Measurements from ENCODE around the gene KRTAP5-2.

DNA sequence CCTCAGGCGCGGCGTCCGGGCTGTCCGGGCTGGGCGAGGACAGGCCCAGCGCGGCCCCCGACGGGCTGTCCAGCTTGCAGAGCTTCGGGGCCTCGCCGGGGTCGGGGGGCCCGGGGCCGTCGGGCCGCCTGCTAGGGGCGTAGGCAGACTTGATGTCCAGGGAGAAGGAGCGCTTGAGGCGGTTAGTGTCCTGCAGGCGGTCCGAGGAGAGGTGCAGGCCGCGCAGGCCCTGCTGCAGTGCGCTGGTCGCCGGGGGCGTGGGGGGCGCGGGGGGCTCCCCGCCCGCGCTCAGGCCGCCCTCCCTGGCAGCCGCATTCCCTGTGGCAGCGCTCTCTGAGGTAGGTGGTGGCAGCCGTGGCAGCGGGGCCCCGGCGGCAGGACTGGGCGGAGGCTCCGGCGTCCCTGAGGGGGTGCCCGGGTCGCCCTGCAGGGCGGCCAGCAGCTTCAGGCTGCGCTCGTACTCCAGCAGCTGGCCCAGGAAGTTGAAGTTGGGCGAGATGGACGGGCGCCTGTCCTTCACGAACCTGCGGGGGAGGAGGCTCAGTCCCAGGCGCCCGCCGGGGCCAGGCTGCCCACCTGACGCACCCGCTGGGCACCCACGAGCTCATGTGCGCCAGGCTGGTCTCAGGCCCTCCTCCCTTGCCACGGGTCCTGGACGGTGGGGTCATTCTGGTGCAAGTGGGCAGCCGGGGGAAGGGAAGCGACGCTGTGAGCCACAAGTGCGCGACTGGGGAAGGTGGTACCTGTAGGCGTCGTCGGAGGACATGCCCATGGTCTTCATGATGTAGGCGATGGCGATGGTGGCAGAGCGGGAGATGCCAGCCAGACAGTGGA lies 40.8 kb downstream of the KRTAP5-2 start:
- TF ChIP-seq, protein P1, sequence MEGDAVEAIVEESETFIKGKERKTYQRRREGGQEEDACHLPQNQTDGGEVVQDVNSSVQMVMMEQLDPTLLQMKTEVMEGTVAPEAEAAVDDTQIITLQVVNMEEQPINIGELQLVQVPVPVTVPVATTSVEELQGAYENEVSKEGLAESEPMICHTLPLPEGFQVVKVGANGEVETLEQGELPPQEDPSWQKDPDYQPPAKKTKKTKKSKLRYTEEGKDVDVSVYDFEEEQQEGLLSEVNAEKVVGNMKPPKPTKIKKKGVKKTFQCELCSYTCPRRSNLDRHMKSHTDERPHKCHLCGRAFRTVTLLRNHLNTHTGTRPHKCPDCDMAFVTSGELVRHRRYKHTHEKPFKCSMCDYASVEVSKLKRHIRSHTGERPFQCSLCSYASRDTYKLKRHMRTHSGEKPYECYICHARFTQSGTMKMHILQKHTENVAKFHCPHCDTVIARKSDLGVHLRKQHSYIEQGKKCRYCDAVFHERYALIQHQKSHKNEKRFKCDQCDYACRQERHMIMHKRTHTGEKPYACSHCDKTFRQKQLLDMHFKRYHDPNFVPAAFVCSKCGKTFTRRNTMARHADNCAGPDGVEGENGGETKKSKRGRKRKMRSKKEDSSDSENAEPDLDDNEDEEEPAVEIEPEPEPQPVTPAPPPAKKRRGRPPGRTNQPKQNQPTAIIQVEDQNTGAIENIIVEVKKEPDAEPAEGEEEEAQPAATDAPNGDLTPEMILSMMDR (IDR thresholded peaks at IDR 0.05): no peak
- TF ChIP-seq EP300 (IDR thresholded peaks at IDR 0.05): no peak
